Activated naive CD4-positive, alpha-beta T cell treated with Interleukin-2 at 50 U/mL for 16 hours (primary cell): ENCODE results near the gene FHIT.

Source experiments
- DNase-seq: peaks from one replicate; pipeline ENCODE4 v3.0.0-alpha.2; 2020

FHIT gene

GRCh38 chr3:59800481-59800880 lies 1450.8 kb downstream of the FHIT start:
- no peak for DNase-seq

- no peak for DNase-seq
These were observed 1452.7 kb downstream of the FHIT start for GRCh38 chr3:59798372-59799086.

- no peak for DNase-seq
These were observed 1453.7 kb downstream of the FHIT start for GRCh38 chr3:59797533-59797932.

- no peak for DNase-seq
These were observed 1454.8 kb downstream of the FHIT start for GRCh38 chr3:59796456-59796855.

GRCh38 chr3:59795756-59796155 lies 1455.5 kb downstream of the FHIT start:
- DNase-seq, result no peak

GRCh38 chr3:59793976-59794375 lies 1457.3 kb downstream of the FHIT start:
- no peak for DNase-seq

GRCh38 chr3:59791774-59792308 lies 1459.4 kb downstream of the FHIT start:
- DNase-seq, result no peak

GRCh38 chr3:59790241-59790640 lies 1461.0 kb downstream of the FHIT start:
- DNase-seq, result no peak

GRCh38 chr3:59788801-59789200 lies 1462.5 kb downstream of the FHIT start:
- no peak for DNase-seq

- no peak for DNase-seq
These were observed 1463.1 kb downstream of the FHIT start for GRCh38 chr3:59788133-59788532.

- DNase-seq, result no peak
These were observed 1464.9 kb downstream of the FHIT start for GRCh38 chr3:59786374-59786773.

GRCh38 chr3:59784164-59784563 lies 1467.1 kb downstream of the FHIT start:
- no peak for DNase-seq

GRCh38 chr3:59783468-59783988 lies 1467.7 kb downstream of the FHIT start:
- DNase-seq, result peak; percentile 15

- no peak for DNase-seq
These were observed 1468.6 kb downstream of the FHIT start for GRCh38 chr3:59782664-59783063.

- DNase-seq, result no peak
These were observed 1471.0 kb downstream of the FHIT start for GRCh38 chr3:59780209-59780608.

- no peak for DNase-seq
These were observed 1472.0 kb downstream of the FHIT start for GRCh38 chr3:59779260-59779659.

- no peak for DNase-seq
These were observed 1473.6 kb downstream of the FHIT start for GRCh38 chr3:59777667-59778077.

GRCh38 chr3:59777066-59777465 lies 1474.2 kb downstream of the FHIT start:
- no peak for DNase-seq

- DNase-seq, result no peak
These were observed 1475.4 kb downstream of the FHIT start for GRCh38 chr3:59775761-59776325.

GRCh38 chr3:59775106-59775505 lies 1476.1 kb downstream of the FHIT start:
- DNase-seq, result no peak

- no peak for DNase-seq
These were observed 1476.6 kb downstream of the FHIT start for GRCh38 chr3:59774634-59775033.

GRCh38 chr3:59774000-59774399 lies 1477.3 kb downstream of the FHIT start:
- DNase-seq, result no peak

- DNase-seq, result peak; percentile 19
These were observed 1478.5 kb downstream of the FHIT start for GRCh38 chr3:59772416-59773408.
